ENCODE data around the gene MCOLN1.

- TF ChIP-seq CTCF (IDR thresholded peaks at IDR 0.05) (no peak), POLR2AphosphoS5 (IDR thresholded peaks at IDR 0.05) (no peak)
Measured at GRCh38 chr19:7505682-7506384, 16.6 kb upstream of the MCOLN1 start.

Measured in gastroesophageal sphincter (tissue), 3 donors.